ENCODE measurements around the gene CEP43. TPM values are rescaled to one million over a fixed set of nuclear protein-coding genes. Genes with fewer than 3 reads are reported as not detected.
"Not testable (repeated sequence)": the region's sequence is repeated elsewhere in the genome, so short reads cannot be mapped to it uniquely, and the experiment has no call there.

Gene CEP43
- total and polyA plus RNA-seq, 11 donors: 4.7 to 16.9 (median 10.7) TPM

DNA sequence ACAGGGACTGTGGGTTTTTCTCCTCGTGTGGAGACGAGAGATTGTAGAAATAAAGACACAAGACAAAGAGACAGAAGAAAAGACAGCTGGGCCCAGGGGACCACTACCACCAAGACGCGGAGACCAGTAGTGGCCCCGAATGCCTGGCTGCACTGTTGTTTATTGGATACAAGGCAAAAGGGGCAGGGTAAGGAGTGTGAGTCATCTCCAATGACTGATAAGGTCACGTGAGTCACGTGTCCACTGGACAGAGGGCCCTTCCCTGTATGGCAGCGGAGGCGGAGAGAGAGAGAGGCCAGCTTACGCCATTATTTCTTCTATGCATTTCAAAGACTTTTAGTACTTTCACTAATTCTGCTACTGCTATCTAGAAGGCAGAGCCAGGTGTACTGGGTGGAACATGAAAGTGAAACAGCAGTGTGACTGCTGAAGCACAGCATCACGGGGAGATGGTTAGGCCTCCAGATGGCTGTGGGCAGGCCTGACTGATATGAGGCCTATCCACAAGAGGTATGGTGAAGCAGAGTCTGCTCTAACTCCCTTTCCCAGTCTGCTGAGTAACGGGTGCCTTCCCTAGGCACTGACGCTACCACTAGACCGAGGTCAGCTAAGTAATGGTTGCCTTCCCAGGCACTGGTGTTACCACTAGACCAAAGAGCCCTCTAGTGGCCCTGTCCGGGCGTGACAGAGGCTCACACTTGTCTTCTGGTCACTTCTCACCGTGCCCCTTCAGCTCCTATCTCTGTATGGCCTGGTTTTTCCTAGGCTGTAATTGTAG lies 48.1 kb upstream of the CEP43 start:
- TF ChIP-seq, protein P1, sequence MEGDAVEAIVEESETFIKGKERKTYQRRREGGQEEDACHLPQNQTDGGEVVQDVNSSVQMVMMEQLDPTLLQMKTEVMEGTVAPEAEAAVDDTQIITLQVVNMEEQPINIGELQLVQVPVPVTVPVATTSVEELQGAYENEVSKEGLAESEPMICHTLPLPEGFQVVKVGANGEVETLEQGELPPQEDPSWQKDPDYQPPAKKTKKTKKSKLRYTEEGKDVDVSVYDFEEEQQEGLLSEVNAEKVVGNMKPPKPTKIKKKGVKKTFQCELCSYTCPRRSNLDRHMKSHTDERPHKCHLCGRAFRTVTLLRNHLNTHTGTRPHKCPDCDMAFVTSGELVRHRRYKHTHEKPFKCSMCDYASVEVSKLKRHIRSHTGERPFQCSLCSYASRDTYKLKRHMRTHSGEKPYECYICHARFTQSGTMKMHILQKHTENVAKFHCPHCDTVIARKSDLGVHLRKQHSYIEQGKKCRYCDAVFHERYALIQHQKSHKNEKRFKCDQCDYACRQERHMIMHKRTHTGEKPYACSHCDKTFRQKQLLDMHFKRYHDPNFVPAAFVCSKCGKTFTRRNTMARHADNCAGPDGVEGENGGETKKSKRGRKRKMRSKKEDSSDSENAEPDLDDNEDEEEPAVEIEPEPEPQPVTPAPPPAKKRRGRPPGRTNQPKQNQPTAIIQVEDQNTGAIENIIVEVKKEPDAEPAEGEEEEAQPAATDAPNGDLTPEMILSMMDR (IDR thresholded peaks at IDR 0.05): peak; percentile 62 to 89 (median 74)
- Histone ChIP-seq H3K27ac (peak overlapping the region; percentile 59 to 92 (median 80)), H3K4me3 (peak overlapping the region in 9 of 12 donors; percentile 34 to 54 (median 49)), H3K4me1 (peaks cover 0 to 48% (median 7%) of the 10 kb centered on the region in 12 donors), H3K36me3 (peaks cover 0 to 26% (median 12%) of the 10 kb centered on the region in 9 donors)
- intact Hi-C loops (cut with DNase I): loop anchor here (2.0 to 10.0 kb wide), 6 partner anchors 22 to 169 kb away; no protein-coding TSS in a partner anchor
- H3K27me3 ChIP-seq, H3K9me3 ChIP-seq: not testable (repeated sequence)
- ATAC-seq (peak; percentile 39 to 82 (median 60)), DNase-seq (peak; percentile 68 to 84 (median 76))
- WGBS, 4 donors: 56 to 67% (median 58%) methylated on average over 16 to 17 of the region's 17 CpGs

DNA sequence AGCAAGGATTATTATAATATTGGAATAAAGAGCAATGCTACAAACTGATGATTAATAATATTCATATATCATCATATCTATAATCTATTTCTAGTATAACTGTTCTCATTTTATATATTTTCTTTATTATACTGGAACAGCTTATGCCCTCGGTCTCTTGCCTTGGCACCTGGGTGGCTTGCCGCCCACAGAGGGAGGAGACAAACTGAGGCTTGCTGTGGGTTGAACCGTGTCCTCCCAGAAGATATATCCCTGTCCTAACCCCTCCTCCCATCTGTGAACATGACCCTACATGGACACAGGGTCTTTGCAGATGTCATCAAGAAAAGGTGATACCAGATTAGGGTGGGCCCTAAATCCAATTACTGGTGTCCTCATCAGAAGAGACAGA lies 47.5 kb upstream of the CEP43 start:
- peaks cover 0 to 20% (median 8%) of the 10 kb centered on the region in 9 donors for H3K36me3 ChIP-seq
- TF ChIP-seq, protein P1 (IDR thresholded peaks at IDR 0.05): no peak
- no peak for TF ChIP-seq POLR2A (IDR thresholded peaks at IDR 0.05)
- no peak for ATAC-seq
- WGBS, 4 donors: 76 to 80% (median 78%) methylated on average over 3 of the region's 3 CpGs
- no peaks in the 10 kb centered on the region for H3K9me3 ChIP-seq
- peak overlapping the region in 2 of 12 donors; percentile 79 to 92 for H3K27ac ChIP-seq
- DNase-seq: no peak
- no peaks in the 10 kb centered on the region for H3K27me3 ChIP-seq
- H3K4me3 ChIP-seq: no peak overlapping the region
- peaks cover 0 to 48% (median 8%) of the 10 kb centered on the region in 12 donors for H3K4me1 ChIP-seq
- intact Hi-C loops (cut with DNase I): loop anchor here (2.0 to 10.0 kb wide), 6 partner anchors 23 to 169 kb away; no protein-coding TSS in a partner anchor

DNA sequence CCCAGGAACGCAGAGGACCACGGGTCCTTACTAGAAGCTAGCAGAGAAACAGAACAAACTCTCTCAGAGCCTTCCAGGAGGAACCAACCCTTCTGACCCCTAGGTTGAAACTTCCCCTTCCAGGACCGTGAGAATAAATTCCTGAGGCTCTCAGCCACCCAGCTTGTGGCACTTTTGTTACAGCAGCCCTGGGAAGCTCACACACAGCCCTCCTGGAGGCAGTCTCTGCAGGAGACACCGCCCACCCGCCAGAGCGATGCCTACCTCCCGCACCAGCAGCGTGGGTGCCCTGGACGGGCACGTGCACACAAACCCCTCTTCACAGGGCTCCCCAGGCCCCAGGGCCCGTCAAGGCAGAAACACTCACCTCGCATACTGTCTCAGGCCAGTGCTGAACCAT lies 47.1 kb upstream of the CEP43 start:
- TF ChIP-seq, protein P1 (IDR thresholded peaks at IDR 0.05): no peak
- no peak for TF ChIP-seq POLR2A (IDR thresholded peaks at IDR 0.05)
- ATAC-seq (no peak), DNase-seq (no peak)
- Histone ChIP-seq H3K27me3 (no peaks in the 10 kb centered on the region), H3K36me3 (peaks cover 0 to 16% (median 6%) of the 10 kb centered on the region in 9 donors), H3K27ac (peak overlapping the region in 1 of 12 donors; percentile 92), H3K9me3 (no peaks in the 10 kb centered on the region), H3K4me1 (peaks cover 0 to 53% (median 11%) of the 10 kb centered on the region in 12 donors), H3K4me3 (no peak overlapping the region)
- 89 to 93% (median 91%) methylated on average over 12 of the region's 12 CpGs for WGBS, 4 donors
- intact Hi-C loops (cut with DNase I): loop anchor here in 8 of 10 donors (5.0 to 10.0 kb wide), 4 partner anchors 87 to 170 kb away; no protein-coding TSS in a partner anchor
